Testis (tissue), 2 donors: ENCODE measurements around the gene GSN.

Experiments
- POLR2A ChIP-seq: fragments of 450-650 bp; IDR thresholded peaks from one replicate; pipeline ENCODE4 v1.6.1; 2017; ENCODE audit warnings: antibody characterized with exemption, mild to moderate bottlenecking, moderate library complexity
- TF ChIP-seq, protein P1 (sequence below), 3 experiments: fragments of 450-650 bp in 2 of 3; fragments of 200-600 bp in 1 of 3; sonication (generic) in 1 of 3; IDR thresholded peaks; one replicate each; pipeline ENCODE4 v1.5.1; 2016 to 2019; ENCODE audit warnings: antibody characterized with exemption in 3 of 3, mild to moderate bottlenecking in 2 of 3, moderate library complexity in 1 of 3

DNA sequence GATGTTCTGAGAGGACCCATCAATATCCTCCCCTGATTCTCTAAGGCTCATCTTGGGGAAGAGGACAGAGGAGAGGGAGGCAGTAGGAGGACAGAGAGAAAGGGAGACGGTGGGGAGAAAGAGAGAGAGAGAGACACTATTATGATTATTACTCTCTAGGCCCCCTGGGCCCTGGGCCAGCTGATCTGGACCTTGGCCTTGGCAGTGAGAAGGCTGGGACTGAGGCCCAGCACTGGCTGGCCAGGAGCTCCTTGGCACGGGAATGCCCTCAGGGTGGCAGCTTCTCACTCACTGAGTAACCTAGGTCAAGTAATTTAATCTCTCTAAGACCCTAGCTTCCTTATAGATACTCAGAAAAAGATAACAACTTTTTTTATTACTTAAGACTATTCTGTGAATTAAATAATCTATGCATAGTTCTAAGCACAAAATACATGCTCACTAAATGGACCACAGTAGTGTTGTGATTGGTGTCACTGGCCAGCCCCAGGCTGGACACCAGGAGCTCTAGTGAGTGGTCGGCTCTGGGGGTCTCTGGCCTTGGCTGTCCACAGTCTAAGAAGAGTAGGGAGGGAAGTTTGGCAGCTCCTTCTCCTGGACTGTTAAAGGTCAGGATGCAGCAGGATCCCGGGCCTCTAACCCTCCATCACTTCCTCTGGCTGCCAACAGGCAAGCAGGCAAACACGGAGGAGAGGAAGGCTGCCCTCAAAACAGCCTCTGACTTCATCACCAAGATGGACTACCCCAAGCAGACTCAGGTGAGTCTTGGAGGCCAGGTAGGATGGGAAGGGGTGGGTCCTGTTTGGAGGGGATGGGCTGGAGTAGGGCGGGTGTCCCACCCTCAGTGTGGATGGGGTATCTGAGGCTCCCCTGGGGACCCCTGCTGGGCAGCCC is 50.0 kb downstream of the GSN start:
- TF ChIP-seq, protein P1, sequence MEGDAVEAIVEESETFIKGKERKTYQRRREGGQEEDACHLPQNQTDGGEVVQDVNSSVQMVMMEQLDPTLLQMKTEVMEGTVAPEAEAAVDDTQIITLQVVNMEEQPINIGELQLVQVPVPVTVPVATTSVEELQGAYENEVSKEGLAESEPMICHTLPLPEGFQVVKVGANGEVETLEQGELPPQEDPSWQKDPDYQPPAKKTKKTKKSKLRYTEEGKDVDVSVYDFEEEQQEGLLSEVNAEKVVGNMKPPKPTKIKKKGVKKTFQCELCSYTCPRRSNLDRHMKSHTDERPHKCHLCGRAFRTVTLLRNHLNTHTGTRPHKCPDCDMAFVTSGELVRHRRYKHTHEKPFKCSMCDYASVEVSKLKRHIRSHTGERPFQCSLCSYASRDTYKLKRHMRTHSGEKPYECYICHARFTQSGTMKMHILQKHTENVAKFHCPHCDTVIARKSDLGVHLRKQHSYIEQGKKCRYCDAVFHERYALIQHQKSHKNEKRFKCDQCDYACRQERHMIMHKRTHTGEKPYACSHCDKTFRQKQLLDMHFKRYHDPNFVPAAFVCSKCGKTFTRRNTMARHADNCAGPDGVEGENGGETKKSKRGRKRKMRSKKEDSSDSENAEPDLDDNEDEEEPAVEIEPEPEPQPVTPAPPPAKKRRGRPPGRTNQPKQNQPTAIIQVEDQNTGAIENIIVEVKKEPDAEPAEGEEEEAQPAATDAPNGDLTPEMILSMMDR (IDR thresholded peaks at IDR 0.05): no peak
- no peak for TF ChIP-seq POLR2A
